ENCODE data around the gene KDM2B.

Gene KDM2B

DNA sequence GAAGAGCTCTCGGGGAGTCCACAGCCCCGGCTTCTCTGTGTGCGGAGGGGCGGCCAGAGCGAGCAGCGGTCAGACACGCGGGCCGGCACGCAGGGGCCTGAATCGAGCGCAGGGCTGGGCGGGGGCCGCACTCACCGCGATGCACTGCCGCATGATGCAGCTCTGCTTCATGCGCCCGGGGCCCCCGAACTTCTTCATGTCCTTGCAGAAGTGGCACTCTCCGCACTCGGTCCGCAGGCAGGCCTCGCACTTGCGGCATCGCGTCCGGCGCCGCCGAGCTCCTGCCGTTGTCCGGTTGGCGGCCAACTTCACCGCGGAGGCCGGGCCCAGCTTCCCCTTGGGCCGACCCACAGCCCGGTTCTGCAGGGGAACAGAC is 127.8 kb downstream of the KDM2B start:
- no peak for DNase-seq

DNA sequence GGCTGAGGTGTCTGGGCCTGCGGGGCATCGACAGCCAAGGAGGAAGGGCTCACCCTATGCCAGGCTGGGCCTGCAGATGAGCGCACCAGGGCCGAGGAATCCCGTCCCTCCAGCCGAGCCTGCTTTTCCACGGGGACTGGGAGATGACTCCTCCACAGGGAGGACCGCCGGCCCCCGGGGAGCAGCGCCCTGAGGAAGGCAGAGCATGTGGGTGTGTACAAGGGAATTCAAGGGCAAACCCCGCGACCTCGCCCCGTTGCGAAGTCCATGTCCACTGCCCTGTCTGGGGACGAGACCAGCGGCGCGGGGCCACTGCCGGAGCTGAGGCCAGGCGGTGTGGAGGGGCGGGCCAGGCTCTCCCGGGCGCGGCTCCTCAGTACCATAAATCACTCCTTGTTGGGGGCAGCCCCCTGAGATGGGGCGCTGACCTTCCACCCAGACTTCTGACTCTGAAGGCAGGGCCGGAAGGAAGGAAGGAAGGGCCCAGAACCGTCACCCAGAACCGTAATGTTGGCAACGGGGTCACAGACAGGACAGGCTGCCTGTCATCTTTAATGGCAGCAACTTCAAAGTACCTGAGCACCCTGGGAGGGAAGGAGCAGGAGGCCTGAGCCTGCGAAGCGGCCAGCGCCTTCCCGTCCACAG is 128.4 kb downstream of the KDM2B start:
- no peak for DNase-seq

- no peak for DNase-seq
These were observed 128.9 kb downstream of the KDM2B start for GRCh38 chr12:121451961-121452339.

DNA sequence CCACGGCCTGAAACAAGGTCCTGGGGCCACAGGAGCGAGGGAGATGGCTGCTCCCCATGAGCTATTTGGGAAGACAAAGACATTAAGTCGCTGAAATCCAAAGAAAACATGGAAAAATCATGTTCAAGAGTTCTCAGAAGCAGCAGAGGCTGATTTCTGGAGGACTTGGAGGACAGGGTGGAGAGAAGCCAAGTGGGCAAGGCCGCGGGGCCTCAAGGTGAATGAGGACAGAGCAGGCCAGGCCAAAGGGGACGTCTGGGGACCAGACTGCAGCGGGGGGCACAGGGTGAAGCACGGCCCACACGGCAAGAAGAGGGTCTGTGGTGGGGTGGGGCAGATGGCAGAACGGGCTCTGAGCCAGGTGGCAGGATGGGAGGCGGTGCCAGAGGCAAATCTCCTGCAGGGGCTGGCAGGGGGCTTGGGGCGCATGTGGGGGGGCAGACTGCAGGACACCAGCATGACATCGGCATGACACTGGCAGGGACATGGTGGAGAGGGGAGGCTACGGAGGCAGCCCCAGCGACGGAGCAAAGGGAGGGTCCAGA is 132.0 kb downstream of the KDM2B start:
- no peak for DNase-seq

GRCh38 chr12:121446750-121447149 is 134.1 kb downstream of the KDM2B start:
- no peak for DNase-seq

DNA sequence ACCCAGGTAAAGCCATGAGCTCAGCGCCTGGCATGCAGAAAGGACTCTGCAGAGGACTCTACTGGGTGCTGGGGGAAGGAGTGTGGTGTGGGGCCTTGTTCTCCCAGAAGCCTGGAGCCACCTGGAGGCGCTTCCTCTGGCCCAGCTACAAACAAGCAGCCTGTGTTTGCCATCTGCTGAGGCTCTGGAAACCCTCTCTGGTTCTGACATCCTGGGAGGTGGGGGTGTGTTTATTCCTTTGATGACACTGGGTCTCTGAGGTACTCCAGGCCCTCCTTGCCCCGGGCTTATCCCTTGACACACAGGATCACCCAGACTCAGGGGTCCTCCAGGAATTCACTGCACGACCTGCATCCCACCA is 136.0 kb downstream of the KDM2B start:
- no peak for DNase-seq

- no peak for DNase-seq
These were observed 136.6 kb downstream of the KDM2B start for GRCh38 chr12:121443911-121444841.

DNA sequence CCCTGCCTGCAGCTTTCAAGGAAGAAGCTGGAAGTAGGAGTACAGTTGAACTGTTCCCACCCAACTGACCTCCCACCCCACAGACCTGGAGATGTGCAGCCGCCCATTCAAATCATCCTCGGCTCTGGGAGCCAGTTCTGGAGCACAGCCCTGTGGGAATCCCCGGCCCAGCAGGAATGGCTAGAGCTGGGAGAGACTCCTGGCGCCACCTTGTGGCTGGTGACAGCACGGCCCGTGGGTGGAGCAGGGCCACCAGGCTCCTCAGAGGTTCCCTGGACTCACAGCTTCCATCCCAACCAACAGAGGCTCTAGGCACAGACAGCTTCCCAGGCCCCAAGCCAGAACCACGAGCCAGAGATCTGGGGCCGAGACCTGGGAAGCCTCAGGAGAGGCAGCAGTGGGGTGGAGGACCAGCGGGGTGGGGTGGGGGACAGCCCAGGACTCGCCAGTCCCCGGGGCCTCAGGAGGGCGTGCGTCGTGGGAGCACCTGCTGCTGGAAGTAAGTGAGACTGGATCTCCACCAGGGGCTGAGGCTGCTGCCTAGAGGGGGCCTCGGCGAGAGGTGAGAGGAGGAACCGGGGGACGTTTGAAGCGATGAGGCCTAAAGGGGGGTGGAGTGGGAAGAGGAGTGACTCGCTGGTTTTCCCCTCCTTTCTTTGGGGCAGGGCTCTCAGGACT is 137.5 kb downstream of the KDM2B start:
- DNase-seq, result no peak

DNA sequence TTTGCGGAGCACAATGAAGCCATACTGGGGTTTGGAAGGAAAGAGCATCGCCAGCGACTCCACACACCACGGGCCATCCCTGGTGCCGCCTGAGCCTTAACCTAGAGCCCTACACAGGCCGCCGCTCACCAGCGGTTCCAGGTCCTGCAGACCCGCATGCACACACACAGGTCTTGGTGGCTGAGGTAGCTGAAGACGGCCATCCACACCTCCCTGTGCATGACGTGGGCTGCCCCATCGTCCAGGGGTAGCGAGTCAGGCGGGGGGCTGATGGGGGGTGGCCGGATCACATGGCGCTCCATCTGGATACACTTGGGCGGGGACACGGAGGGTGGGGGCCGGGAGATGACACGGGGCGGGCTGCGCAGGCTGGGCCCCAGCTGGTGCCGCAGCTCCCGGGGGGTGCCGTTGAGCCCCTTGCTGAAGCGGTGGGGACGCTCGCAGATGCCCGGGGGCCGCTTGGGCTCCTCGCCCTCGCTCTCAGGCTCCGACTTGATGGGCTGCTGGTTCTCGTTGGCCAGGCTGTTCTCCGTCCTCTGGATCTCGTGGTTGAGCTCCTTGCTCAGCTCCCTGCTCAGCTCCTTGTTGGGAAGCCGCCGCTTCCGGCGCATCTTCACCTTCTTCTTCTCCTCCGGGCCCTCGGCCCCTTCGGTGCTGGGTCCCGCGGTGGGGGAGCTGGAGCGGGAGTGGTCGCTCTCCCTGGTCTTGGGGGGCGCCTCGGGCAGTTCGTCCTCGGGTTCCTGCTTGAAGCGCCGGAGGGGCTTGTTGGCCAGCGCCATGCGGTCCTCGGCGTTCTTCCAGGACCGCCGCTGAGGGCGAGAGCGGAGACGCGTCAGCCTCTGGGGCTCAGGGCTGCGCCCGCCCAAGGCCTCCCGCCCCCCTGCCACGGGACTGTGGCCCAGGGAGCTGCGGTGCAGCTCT is 138.5 kb downstream of the KDM2B start:
- DNase-seq, result no peak

- DNase-seq, result no peak
These were observed 139.3 kb downstream of the KDM2B start for GRCh38 chr12:121441555-121441954.

- no peak for DNase-seq
These were observed 140.1 kb downstream of the KDM2B start for GRCh38 chr12:121440768-121441167.

DNA sequence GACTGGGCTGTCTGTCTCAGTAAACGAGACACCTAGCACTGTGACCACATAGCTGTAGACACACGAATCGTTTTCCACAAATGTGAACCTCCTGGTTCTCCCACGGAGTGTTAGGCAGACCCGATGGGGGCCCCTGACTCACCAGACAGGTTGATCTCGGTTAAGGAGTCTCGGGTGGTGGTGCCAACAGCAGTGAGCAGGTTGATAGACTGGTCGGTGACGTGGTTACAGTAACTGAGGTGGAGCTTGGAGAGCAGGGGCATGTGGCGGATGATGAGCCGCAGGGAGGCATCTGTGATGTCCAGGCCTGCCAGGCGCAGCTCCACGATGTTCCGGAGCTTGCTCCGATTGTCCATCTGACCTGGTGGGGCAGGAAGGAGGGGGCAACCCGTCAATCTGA is 141.1 kb downstream of the KDM2B start:
- no peak for DNase-seq

DNA sequence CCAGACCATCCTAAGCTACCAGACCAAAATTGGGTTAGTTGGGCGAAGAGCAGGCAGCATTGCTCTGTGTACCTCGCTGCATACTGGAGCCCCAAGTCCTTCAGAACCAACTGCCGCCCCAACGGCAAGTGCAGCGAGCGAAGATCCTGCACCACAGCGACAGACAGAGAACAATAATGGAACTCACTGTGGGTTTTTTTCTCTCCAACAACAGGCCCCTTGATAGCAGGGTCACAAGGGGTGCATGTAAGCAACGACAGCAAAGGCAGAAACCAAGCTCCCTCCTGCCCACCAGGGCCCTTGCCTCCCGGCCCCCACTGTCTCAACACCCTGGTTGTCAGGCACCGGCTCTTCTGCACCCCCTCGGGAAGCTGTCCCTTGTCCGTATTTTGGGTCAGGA is 141.9 kb downstream of the KDM2B start:
- no peak for DNase-seq

DNA sequence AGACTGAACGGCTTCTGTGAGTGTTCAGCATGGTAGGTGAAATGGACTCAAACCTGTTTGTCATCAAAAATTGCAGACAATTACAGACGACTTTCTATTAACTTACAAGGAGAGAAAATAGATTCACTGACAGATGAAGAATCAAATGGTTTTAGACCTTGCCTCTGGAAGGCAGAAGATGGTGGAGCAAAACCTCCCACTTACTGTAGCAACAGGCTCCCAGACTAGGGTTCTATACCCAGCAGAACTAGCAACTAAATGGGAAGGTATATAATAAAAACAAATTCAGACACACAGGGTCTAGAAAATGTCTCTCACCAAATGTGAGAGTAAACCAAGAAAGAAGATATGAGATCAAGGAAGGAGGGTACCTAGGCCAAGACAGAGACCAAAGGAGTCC is 144.1 kb downstream of the KDM2B start:
- no peak for DNase-seq

DNA sequence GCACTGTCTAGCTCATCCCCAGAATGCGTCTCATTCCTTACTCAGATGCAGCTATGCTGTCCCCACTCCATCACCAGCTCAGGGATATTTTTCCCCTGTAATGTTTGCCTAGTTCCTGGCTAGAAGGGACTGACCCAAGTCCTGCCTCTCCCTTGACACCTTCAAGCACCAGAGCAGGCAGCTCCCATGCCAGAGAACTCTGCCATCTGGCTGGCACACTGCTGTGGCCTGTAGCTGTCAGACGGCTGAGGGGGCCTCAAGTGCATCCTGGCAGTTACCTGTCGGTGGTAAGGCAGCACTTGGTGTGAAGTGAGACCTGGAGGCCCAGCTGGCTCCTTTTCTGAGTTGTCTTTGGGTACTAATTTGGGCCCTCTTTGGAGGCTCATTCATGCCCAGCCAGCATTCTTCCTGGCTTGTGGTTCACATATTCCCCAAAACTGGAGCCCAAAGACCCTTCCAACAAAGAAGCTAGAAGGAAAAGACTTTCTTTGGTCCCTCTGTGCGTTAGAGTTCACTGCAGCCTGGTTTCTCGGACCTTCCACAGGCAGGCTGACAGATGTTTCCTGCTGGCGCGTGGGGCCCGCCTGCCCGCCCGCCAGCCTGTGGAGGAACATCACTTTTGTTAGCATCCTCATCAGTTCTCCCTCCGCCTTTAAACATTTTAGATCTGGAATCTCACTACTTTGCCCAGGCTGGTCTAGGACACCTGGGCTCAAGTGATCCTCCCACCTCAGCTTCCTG is 147.9 kb downstream of the KDM2B start:
- DNase-seq, result no peak

- DNase-seq, result no peak
These were observed 149.9 kb downstream of the KDM2B start for GRCh38 chr12:121430833-121431415.

GRCh38 chr12:121428883-121429282 is 151.9 kb downstream of the KDM2B start:
- DNase-seq, result no peak

DNA sequence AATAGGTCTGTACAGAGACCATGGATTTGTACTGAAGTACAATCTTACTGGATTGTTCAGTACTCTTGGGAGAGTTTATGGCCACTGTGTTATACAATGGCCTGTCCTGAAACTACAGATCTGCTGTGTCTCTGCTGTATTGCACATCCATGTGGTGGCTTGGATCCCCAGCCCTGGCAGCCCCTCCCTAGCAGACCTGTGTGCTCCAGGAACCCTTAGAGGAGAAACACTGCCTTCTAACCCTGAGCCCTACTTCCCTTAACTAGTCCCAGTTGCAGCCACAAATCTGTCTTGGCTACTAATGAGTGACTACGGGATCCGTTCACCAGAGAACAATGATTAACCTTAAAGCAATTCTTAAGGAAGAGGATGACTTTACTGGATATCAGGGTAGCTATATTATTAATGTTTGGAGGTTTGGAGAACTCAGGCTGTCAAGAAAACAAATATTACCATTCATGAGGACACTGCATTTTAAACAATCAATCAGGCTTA is 153.2 kb downstream of the KDM2B start:
- DNase-seq, result no peak

DNA sequence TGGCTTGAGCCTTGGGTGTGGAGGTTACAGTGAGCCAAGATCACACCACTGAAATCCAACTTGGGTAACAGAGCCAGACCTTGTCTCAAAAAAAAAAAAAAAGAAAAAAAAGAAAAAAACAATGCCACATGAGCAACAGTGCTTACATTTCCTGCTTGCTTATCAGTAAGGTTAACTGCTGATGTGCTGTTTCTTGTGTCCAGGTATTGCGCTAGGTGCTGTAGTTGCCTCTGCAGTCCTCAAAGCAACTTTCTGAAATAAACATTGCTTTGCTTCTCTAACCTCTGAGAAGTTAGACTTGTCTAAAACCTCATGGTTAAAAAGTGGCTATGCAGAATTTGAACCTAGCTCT is 156.2 kb downstream of the KDM2B start:
- no peak for DNase-seq

DNA sequence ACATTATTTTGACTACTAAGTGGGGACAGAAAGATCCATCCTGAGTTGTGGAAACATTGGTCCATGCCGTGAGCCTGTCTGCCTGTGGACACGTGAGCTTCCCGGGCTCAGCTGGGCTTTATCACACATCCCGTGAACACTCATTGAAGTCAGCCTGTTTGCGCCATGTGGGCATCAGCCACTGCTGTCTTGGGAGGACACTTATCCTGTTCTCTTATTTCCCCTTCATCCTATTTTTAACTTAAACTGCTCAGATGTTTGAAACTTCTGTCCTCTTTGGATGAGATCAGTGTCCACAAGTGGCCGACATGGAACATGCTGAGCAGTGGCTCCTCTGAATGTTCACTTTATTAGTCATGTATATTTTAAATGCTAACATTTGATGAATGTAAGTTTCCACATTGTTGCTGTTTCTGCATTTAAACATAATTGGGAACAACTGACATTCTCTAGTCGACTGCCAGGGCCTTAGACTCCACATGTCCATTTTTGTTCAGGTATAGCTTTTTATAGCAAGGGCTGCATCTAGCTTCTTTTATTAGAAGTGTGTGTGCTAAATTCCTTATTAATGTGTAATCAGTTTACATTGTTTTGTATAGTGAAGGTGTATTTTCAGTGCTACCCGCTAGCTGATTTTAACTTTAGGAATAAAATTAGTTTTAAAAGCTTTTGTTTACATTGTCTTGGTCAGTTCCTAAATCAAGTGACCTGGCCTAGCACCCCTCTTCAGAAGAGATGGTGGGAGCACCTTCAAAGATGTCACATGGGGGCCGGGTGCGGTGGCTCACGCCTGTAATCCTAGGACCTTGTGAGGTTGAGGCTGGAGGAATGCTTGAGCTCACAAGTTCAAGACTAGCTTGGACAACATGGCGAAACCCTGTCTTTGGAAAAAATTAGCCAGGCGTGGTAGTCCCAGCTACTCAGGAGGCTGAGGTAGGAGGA is 156.9 kb downstream of the KDM2B start:
- DNase-seq, result no peak
